H9 (cell line): ENCODE measurements around the gene IL1R2. TPM values are rescaled to one million over a fixed set of nuclear protein-coding genes. Genes with fewer than 3 reads are reported as not detected.

ENCODE experiments used
- DNase-seq: peaks from one replicate; pipeline ENCODE4 v3.0.0-alpha.2; 2017
- H2AFZ ChIP-seq: one replicate; pipeline ENCODE4 v1.6.1; 2013; ENCODE audit warnings: mild to moderate bottlenecking, low read length, control low read depth, moderate library complexity
- H2AK5ac ChIP-seq: 2 replicates; pipeline ENCODE4 v1.6.1; 2013; ENCODE audit warnings: low read length, control low read depth, mixed read lengths; ENCODE audit not compliant: insufficient read length
- H2BK120ac ChIP-seq: one replicate; pipeline ENCODE4 v1.6.1; 2013; ENCODE audit warnings: low read depth, mild to moderate bottlenecking, low read length, control low read depth, inconsistent platforms; ENCODE audit not compliant: poor library complexity, severe bottlenecking
- H2BK12ac ChIP-seq: 2 replicates; pipeline ENCODE4 v1.6.1; 2013; ENCODE audit warnings: low read length, control low read depth, mixed read lengths, low read depth; ENCODE audit not compliant: insufficient read length
- H2BK15ac ChIP-seq: 2 replicates; pipeline ENCODE4 v1.6.1; 2013; ENCODE audit warnings: low read depth, low read length, control low read depth
- H2BK20ac ChIP-seq: one replicate; pipeline ENCODE4 v1.6.1; 2013; ENCODE audit warnings: low read depth, mild to moderate bottlenecking, low read length, control low read depth, inconsistent platforms; ENCODE audit not compliant: poor library complexity, severe bottlenecking
- H2BK5ac ChIP-seq: 2 replicates; pipeline ENCODE4 v1.6.1; 2013; ENCODE audit warnings: low read length, control low read depth, mixed read lengths; ENCODE audit not compliant: insufficient read length
- H3K14ac ChIP-seq: 2 replicates; pipeline ENCODE4 v1.6.1; 2013; ENCODE audit warnings: low read length, control low read depth; ENCODE audit not compliant: insufficient read depth
- H3K18ac ChIP-seq: 2 replicates; pipeline ENCODE4 v1.6.1; 2013; ENCODE audit warnings: low read depth, mild to moderate bottlenecking, mixed read lengths, low read length, control low read depth; ENCODE audit not compliant: insufficient read length
- H3K23ac ChIP-seq: 2 replicates; pipeline ENCODE4 v1.6.1; 2013; ENCODE audit warnings: low read length, control low read depth, mixed read lengths, low read depth; ENCODE audit not compliant: insufficient read length
- H3K23me2 ChIP-seq: 2 replicates; pipeline ENCODE4 v1.6.1; 2013; ENCODE audit warnings: low read depth, mild to moderate bottlenecking, mixed read lengths, low read length, control low read depth; ENCODE audit not compliant: insufficient read length, poor library complexity, severe bottlenecking
- H3K27ac ChIP-seq: 2 replicates; pipeline ENCODE4 v1.5.1; 2013; ENCODE audit warnings: low read length, control low read depth, mixed read lengths, low read depth; ENCODE audit not compliant: insufficient read length
- H3K27me3 ChIP-seq: 2 replicates; pipeline ENCODE4 v1.6.1; 2013; ENCODE audit warnings: low read length, control low read depth, inconsistent platforms; ENCODE audit not compliant: insufficient read depth
- H3K4ac ChIP-seq: 2 replicates; pipeline ENCODE4 v1.6.1; 2013; ENCODE audit warnings: low read depth, mild to moderate bottlenecking, control low read depth, inconsistent platforms, low read length, moderate library complexity
- H3K4me1 ChIP-seq: 2 replicates; pipeline ENCODE4 v1.6.1; 2013; ENCODE audit warnings: low read length, control low read depth, inconsistent platforms; ENCODE audit not compliant: insufficient read depth
- H3K4me2 ChIP-seq: 2 replicates; pipeline ENCODE4 v1.6.1; 2013; ENCODE audit warnings: low read length, control low read depth, mixed read lengths; ENCODE audit not compliant: insufficient read length, insufficient read depth
- H3K56ac ChIP-seq: 2 replicates; pipeline ENCODE4 v1.6.1; 2013; ENCODE audit warnings: low read depth, mild to moderate bottlenecking, mixed read lengths, low read length, control low read depth; ENCODE audit not compliant: insufficient read length
- H3K79me1 ChIP-seq: 2 replicates; pipeline ENCODE4 v1.6.1; 2013; ENCODE audit warnings: low read depth, mild to moderate bottlenecking, moderate library complexity, low read length, control low read depth, inconsistent platforms; ENCODE audit not compliant: insufficient read depth, poor library complexity, severe bottlenecking
- H3K79me2 ChIP-seq: 2 replicates; pipeline ENCODE4 v1.6.1; 2013; ENCODE audit warnings: low read length, control low read depth, inconsistent platforms; ENCODE audit not compliant: insufficient read depth
- H3K9ac ChIP-seq: 2 replicates; pipeline ENCODE4 v1.6.1; 2013; ENCODE audit warnings: low read length, control low read depth, mixed read lengths; ENCODE audit not compliant: insufficient read length; ENCODE audit errors: extremely low read depth
- H3K9me3 ChIP-seq: one replicate; pipeline ENCODE4 v1.6.1; 2013; ENCODE audit warnings: low read depth, low read length, inconsistent platforms; ENCODE audit not compliant: control insufficient read depth
- H3T11ph ChIP-seq: one replicate; pipeline ENCODE4 v1.6.1; 2013; ENCODE audit warnings: mild to moderate bottlenecking, low read length, control low read depth, inconsistent platforms
- H4K20me1 ChIP-seq: one replicate; pipeline ENCODE4 v1.6.1; 2013; ENCODE audit not compliant: control insufficient read depth, insufficient read length, insufficient read depth
- H4K5ac ChIP-seq: 2 replicates; pipeline ENCODE4 v1.6.1; 2013; ENCODE audit warnings: low read depth, mild to moderate bottlenecking, mixed read lengths, low read length, control low read depth; ENCODE audit not compliant: insufficient read length
- H4K8ac ChIP-seq: replicated peaks from 2 replicates; pipeline ENCODE4 v1.6.1; 2013; ENCODE audit warnings: low read length, control low read depth, mixed read lengths, low read depth; ENCODE audit not compliant: insufficient read length
- H4K91ac ChIP-seq: 2 replicates; pipeline ENCODE4 v1.6.1; 2013; ENCODE audit warnings: low read depth, mild to moderate bottlenecking, moderate library complexity, mixed read lengths, low read length, control low read depth; ENCODE audit not compliant: insufficient read length
- H3K27ac Mint-ChIP-seq, 3 experiments: 2 replicates in 2 of 3; 3 replicates in 1 of 3; pipeline ENCODE4 v1.8.0; 2020 to 2021; ENCODE audit warnings: mixed read lengths in 3 of 3, mild to moderate bottlenecking in 1 of 3, moderate library complexity in 1 of 3
- H3K27me3 Mint-ChIP-seq: 2 replicates; pipeline ENCODE4 v1.8.0; 2021; ENCODE audit warnings: low read depth, mild to moderate bottlenecking, moderate library complexity, mixed read lengths
- H3K36me3 Mint-ChIP-seq, 3 experiments: 2 replicates in 2 of 3; 3 replicates in 1 of 3; pipeline ENCODE4 v1.8.0; 2020 to 2021; ENCODE audit warnings: low read depth in 3 of 3, mixed read lengths in 3 of 3; ENCODE audit not compliant: insufficient read depth in 1 of 3
- H3K4me1 Mint-ChIP-seq, 2 experiments: 2 replicates each; pipeline ENCODE4 v1.8.0; 2020; ENCODE audit warnings: mixed read lengths in 2 of 2
- H3K4me3 Mint-ChIP-seq, 2 experiments: 2 replicates in 1 of 2; 3 replicates in 1 of 2; pipeline ENCODE4 v1.8.0; 2020 to 2021; ENCODE audit warnings: mild to moderate bottlenecking in 2 of 2, mixed read lengths in 2 of 2, moderate library complexity in 1 of 2
- H3K9me3 Mint-ChIP-seq, 2 experiments: 2 replicates in 1 of 2; 3 replicates in 1 of 2; pipeline ENCODE4 v1.8.0; 2020; ENCODE audit warnings: mild to moderate bottlenecking in 2 of 2, mixed read lengths in 2 of 2, moderate library complexity in 1 of 2
- CTCF ChIP-seq: fragments of 200-600 bp; sonication (generic); conservative IDR thresholded peaks from 3 replicates; pipeline ENCODE4 v1.8.0; 2021; ENCODE audit warnings: antibody characterized with exemption, mild to moderate bottlenecking
- total RNA-seq: library from RNA; stranded (reverse); gene quantifications from 2 replicates; pipeline ENCODE4 v1.2.1, GENCODE V29; 2021

Gene IL1R2
- total RNA-seq, 1 experiment from 2014 or later: not detected

- Histone ChIP-seq H3T11ph (no peak overlapping the region), H3K4me2 (no peak overlapping the region), H3K79me1 (no peaks in the 10 kb centered on the region), H3K23me2 (no peaks in the 10 kb centered on the region), H2BK12ac (no peak overlapping the region), H3K56ac (no peak overlapping the region), H2BK15ac (no peak overlapping the region), H3K23ac (no peak overlapping the region), H2AFZ (no peak overlapping the region), H2BK20ac (no peak overlapping the region), H3K27ac (no peak overlapping the region), H3K14ac (no peak overlapping the region), H2BK120ac (no peak overlapping the region), H4K8ac (no peak overlapping the region), H3K9me3 (no peaks in the 10 kb centered on the region), H4K20me1 (no peaks in the 10 kb centered on the region), H2AK5ac (no peak overlapping the region), H3K18ac (no peak overlapping the region), H2BK5ac (no peak overlapping the region), H3K4ac (no peak overlapping the region), H4K5ac (no peak overlapping the region), H3K4me1 (0 out of 2 replicates have a peak, but pooled peaks cover 3% of the 10 kb centered on the region), H3K79me2 (no peaks in the 10 kb centered on the region), H3K9ac (no peak overlapping the region), H4K91ac (no peak overlapping the region), H3K27me3 (no peaks in the 10 kb centered on the region)
- Mint-ChIP-seq H3K27ac (no peak overlapping the region), H3K36me3 (no peaks in the 10 kb centered on the region), H3K4me3 (no peak overlapping the region), H3K9me3 (peaks cover 0 to 5% of the 10 kb centered on the region in 2 experiments; a peak in 1 of 5 replicates), H3K4me1 (peaks cover 14 to 15% of the 10 kb centered on the region in 2 experiments), H3K27me3 (peaks cover 2% of the 10 kb centered on the region)
- TF ChIP-seq CTCF: no peak
- DNase-seq: no peak
Observed at GRCh38 chr2:102029952-102030351, 38.2 kb downstream of the IL1R2 start.
